Diencephalon (tissue), 1 donor: Measurements from ENCODE around the gene ZNF385D. TPM values are rescaled to one million over a fixed set of nuclear protein-coding genes. Genes with fewer than 3 reads are reported as not detected.

Source experiments
- total RNA-seq: library from RNA; depleted of rRNA; stranded (reverse); fragments of >200 nt; gene quantifications from one replicate; pipeline ENCODE4 v1.2.3, GENCODE V29; 2014

ZNF385D gene, protein sequence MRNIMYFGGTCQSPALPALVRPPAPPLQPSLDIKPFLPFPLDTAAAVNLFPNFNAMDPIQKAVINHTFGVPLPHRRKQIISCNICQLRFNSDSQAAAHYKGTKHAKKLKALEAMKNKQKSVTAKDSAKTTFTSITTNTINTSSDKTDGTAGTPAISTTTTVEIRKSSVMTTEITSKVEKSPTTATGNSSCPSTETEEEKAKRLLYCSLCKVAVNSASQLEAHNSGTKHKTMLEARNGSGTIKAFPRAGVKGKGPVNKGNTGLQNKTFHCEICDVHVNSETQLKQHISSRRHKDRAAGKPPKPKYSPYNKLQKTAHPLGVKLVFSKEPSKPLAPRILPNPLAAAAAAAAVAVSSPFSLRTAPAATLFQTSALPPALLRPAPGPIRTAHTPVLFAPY
- total RNA-seq = 36.7 TPM

DNA sequence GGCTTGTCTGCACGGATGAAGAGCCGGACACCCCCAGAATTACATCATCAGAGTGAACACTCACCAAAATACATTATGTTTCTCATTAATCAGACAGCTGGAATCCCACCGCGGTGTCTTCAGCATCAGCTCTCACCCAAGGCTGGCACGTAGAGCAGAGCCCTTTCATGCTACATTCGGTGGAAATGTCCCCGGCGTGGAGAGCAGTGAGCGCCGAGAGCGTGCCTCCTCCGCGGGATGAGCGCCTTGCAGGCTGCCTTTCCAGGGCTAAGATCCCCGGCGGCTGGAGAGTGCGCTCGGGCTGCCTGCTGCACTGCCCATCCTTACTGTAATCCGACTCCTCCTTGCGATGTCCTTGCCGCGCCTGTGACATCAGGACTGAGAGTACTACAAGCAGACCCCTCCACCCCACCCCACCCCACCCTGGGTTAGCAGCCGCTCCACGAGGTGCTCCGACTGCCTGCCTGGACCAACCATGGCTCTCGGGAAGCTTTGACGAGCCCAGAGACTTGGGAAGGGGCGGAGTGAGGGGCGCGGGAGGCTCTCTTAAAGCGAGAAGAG lies at the start of gene ZNF385D:
ZNF385D (minus strand) TSS at position 380 of the 561 bp plus-strand sequence; CDS start at position 86, 294 bp downstream.

